Measurements from ENCODE around the gene ABCA1. TPM values are rescaled to one million over a fixed set of nuclear protein-coding genes. Genes with fewer than 3 reads are reported as not detected.

Gene ABCA1
- polyA plus RNA-seq, 1 donor (not counting 4 experiments of a cell fraction or from before 2014, with no cell fraction given), result 23.0 TPM

DNA sequence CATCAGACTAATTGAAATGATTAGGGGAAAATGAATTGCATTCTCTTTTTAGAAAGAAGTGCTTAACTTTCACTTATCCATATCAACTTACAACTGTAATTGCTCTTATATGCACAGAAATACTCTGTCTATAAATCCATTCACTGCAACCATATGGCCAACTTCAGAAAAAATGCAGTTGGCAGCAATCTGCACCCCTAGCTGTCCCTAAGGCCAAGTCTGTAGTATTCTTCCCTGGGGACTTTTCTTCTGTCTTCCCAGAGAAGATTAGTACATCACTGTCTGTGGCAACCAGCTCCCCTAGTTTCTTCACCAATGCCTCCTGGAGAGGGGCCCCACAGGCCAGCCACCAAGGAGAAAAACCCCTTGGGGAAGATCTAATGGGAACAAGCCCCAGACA, 45.4 kb downstream of the ABCA1 start:
- H3K79me2 ChIP-seq (ENCODE audit: control insufficient read depth, insufficient read depth, low read length), result peaks cover 5% of the 10 kb centered on the region
- H3K36me3 ChIP-seq (ENCODE audit: control insufficient read depth in 2 of 2, extremely low read depth in 1 of 2, insufficient read depth in 2 of 2, low read length in 2 of 2), result peaks cover 9 to 23% of the 10 kb centered on the region in 2 experiments
- no peak overlapping the region for H3K4me2 ChIP-seq (ENCODE audit: control insufficient read depth, extremely low read depth, insufficient read depth, low read depth, low read length)
- DNase-seq (ENCODE audit: low read depth, low spot score) (no peak), FAIRE-seq (no peak)
- H4K20me1 ChIP-seq (ENCODE audit: control insufficient read depth, extremely low read depth, insufficient read depth, low read length), result no peaks in the 10 kb centered on the region
- H3K9me3 ChIP-seq (ENCODE audit: control insufficient read depth, low read depth, low read length), result no peaks in the 10 kb centered on the region
- no peak overlapping the region for H3K4me3 ChIP-seq (ENCODE audit: control insufficient read depth in 2 of 3, extremely low read depth in 1 of 3, insufficient read depth in 2 of 3, low read depth in 1 of 3, low read length in 3 of 3)
- H3K4me1 ChIP-seq (ENCODE audit: control insufficient read depth, extremely low read depth, insufficient read depth, low read length), result peaks cover 11% of the 10 kb centered on the region
- no peaks in the 10 kb centered on the region for H3K27me3 ChIP-seq (ENCODE audit: control insufficient read depth, extremely low read depth, insufficient read depth, low read length)
- dilution Hi-C loops (cut with MboI; ENCODE audit: extremely low pct_ligation_motif_present, low sequenced_read_pairs), result no loop called here
- H3K9me1 ChIP-seq (ENCODE audit: control insufficient read depth, extremely low read depth, insufficient read depth, low read length), result no peaks in the 10 kb centered on the region
- no peak overlapping the region for H3K27ac ChIP-seq (ENCODE audit: control insufficient read depth, insufficient read depth, low read length)
- no peak overlapping the region for H3K9ac ChIP-seq (ENCODE audit: control insufficient read depth, extremely low read depth, insufficient read depth, low read length)
- no peak overlapping the region for H2AFZ ChIP-seq (ENCODE audit: control insufficient read depth, low read length)
- TF ChIP-seq EZH2 (IDR thresholded peaks at IDR 0.05; ENCODE audit: low read length) (no peak), CTCF (optimal IDR thresholded peaks at IDR 0.05 in 1 of 3, IDR thresholded peaks at IDR 0.05 in 1 of 3, conservative IDR thresholded peaks at IDR 0.05 in 1 of 3; ENCODE audit: extremely low read depth in 1 of 3, insufficient read depth in 2 of 3, low read length in 3 of 3) (no peak)

GRCh38 chr9:104882086-104882485, 45.9 kb downstream of the ABCA1 start:
- Histone ChIP-seq H3K79me2 (ENCODE audit: control insufficient read depth, insufficient read depth, low read length) (peaks cover 9% of the 10 kb centered on the region), H3K4me1 (ENCODE audit: control insufficient read depth, extremely low read depth, insufficient read depth, low read length) (peaks cover 11% of the 10 kb centered on the region), H3K4me3 (ENCODE audit: control insufficient read depth in 2 of 3, extremely low read depth in 1 of 3, insufficient read depth in 2 of 3, low read depth in 1 of 3, low read length in 3 of 3) (no peak overlapping the region), H3K9me3 (ENCODE audit: control insufficient read depth, low read depth, low read length) (no peaks in the 10 kb centered on the region), H4K20me1 (ENCODE audit: control insufficient read depth, extremely low read depth, insufficient read depth, low read length) (no peaks in the 10 kb centered on the region), H3K36me3 (ENCODE audit: control insufficient read depth in 2 of 2, extremely low read depth in 1 of 2, insufficient read depth in 2 of 2, low read length in 2 of 2) (peaks cover 9 to 21% of the 10 kb centered on the region in 2 experiments), H3K9me1 (ENCODE audit: control insufficient read depth, extremely low read depth, insufficient read depth, low read length) (no peaks in the 10 kb centered on the region), H3K9ac (ENCODE audit: control insufficient read depth, extremely low read depth, insufficient read depth, low read length) (no peak overlapping the region), H3K27ac (ENCODE audit: control insufficient read depth, insufficient read depth, low read length) (no peak overlapping the region), H3K27me3 (ENCODE audit: control insufficient read depth, extremely low read depth, insufficient read depth, low read length) (no peaks in the 10 kb centered on the region), H2AFZ (ENCODE audit: control insufficient read depth, low read length) (no peak overlapping the region), H3K4me2 (ENCODE audit: control insufficient read depth, extremely low read depth, insufficient read depth, low read depth, low read length) (no peak overlapping the region)
- dilution Hi-C loops (cut with MboI; ENCODE audit: extremely low pct_ligation_motif_present, low sequenced_read_pairs), result no loop called here
- FAIRE-seq (no peak), DNase-seq (ENCODE audit: low read depth, low spot score) (no peak)
- TF ChIP-seq CTCF (optimal IDR thresholded peaks at IDR 0.05 in 1 of 3, IDR thresholded peaks at IDR 0.05 in 1 of 3, conservative IDR thresholded peaks at IDR 0.05 in 1 of 3; ENCODE audit: extremely low read depth in 1 of 3, insufficient read depth in 2 of 3, low read length in 3 of 3) (no peak), EZH2 (IDR thresholded peaks at IDR 0.05; ENCODE audit: low read length) (no peak)

All from keratinocyte (primary cell).